HepG2 (cell line): ENCODE data around the gene HSD3B7. TPM values are rescaled to one million over a fixed set of nuclear protein-coding genes. Genes with fewer than 3 reads are reported as not detected.

Experiments used
- HOXD1 ChIP-seq: sonication (generic); formaldehyde crosslinking; IDR thresholded peaks from 2 replicates; pipeline ENCODE4 v1.5.0; 2020; ENCODE audit warnings: missing genetic modification reagents
- IKZF4 ChIP-seq: sonication (generic); formaldehyde crosslinking; IDR thresholded peaks from 2 replicates; pipeline ENCODE4 v1.5.1; 2020; ENCODE audit warnings: borderline replicate concordance, mild to moderate bottlenecking, low read depth, missing genetic modification reagents; ENCODE audit errors: not compliant biosample characterization
- MIER2 ChIP-seq: IDR thresholded peaks from 2 replicates; pipeline ENCODE4 v1.6.1; 2016; ENCODE audit warnings: missing biosample characterization, missing genetic modification reagents
- TRIM24 ChIP-seq: sonication (generic); formaldehyde crosslinking; IDR thresholded peaks from 2 replicates; pipeline ENCODE4 v1.8.0; 2022; ENCODE audit warnings: mild to moderate bottlenecking, missing genetic modification reagents
- polyA plus RNA-seq, 8 experiments: library from polyadenylated mRNA; depleted of rRNA in 3 of 8; stranded (reverse) in 7 of 8; unstranded in 1 of 8; fragments of >200 nt; fragmentation: Illumina TruSeq in 4 of 8; extraction: Trizol in 4 of 8; gene quantifications; 2 replicates each; pipeline versions ENCODE4 v1.2.1 to v1.2.3, GENCODE V29; 2011 to 2016; ENCODE audit warnings: low read depth in 4 of 8, missing spikeins in 1 of 8, mixed read lengths in 1 of 8; ENCODE audit not compliant: insufficient read depth in 1 of 8
- total RNA-seq, 5 experiments: library from RNA; depleted of rRNA; stranded (reverse); fragments of >200 nt; fragmentation: Illumina TruSeq; extraction: Trizol; gene quantifications; 2 replicates each; pipeline ENCODE4 v1.2.3, GENCODE V29; 2016; ENCODE audit warnings: low read depth in 1 of 5
- TF ChIP-seq, protein P1 (sequence below): sonication (generic); formaldehyde crosslinking; IDR thresholded peaks from 2 replicates; pipeline ENCODE4 v1.5.1; 2020; ENCODE audit warnings: mild to moderate bottlenecking, missing genetic modification reagents, moderate library complexity
- TF ChIP-seq, protein P2 (sequence below): sonication (generic); formaldehyde crosslinking; IDR thresholded peaks from 2 replicates; pipeline ENCODE4 v1.4.0; 2020; ENCODE audit warnings: missing genetic modification reagents
- TF ChIP-seq, protein P3 (sequence below): sonication (generic); formaldehyde crosslinking; IDR thresholded peaks from 2 replicates; pipeline ENCODE4 v1.4.0; 2020; ENCODE audit warnings: missing genetic modification reagents, borderline replicate concordance

The HSD3B7 gene
- total and polyA plus RNA-seq, 2 of the 13 experiments (the other 11 are each of a cell fraction or from before 2014, with no cell fraction given) = 32.9 to 69.7 TPM

DNA sequence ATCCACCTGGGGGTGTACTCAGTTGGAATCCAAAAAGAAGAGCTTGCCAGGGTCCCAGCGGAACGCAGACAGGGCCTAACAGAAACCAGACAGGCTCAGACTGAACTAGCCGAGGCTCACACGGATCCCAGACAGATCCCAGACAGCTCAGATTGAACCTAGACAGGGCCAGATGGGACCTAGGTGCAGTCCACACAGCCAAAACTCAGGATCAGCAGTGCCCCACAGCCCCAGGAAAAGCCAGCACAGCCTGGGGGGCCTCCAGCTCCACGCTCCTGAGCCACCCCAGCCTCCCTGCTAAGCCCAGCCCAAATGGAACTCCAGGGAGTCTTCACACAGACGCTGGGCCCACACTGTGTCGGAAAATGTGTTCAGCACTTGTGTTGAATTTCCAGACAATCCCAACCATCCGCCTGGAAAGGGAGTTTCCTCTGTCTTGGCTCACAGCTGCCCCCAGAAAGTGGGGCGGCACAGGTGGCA is 17.9 kb downstream of the HSD3B7 start (continued):
- TF ChIP-seq, protein P1, sequence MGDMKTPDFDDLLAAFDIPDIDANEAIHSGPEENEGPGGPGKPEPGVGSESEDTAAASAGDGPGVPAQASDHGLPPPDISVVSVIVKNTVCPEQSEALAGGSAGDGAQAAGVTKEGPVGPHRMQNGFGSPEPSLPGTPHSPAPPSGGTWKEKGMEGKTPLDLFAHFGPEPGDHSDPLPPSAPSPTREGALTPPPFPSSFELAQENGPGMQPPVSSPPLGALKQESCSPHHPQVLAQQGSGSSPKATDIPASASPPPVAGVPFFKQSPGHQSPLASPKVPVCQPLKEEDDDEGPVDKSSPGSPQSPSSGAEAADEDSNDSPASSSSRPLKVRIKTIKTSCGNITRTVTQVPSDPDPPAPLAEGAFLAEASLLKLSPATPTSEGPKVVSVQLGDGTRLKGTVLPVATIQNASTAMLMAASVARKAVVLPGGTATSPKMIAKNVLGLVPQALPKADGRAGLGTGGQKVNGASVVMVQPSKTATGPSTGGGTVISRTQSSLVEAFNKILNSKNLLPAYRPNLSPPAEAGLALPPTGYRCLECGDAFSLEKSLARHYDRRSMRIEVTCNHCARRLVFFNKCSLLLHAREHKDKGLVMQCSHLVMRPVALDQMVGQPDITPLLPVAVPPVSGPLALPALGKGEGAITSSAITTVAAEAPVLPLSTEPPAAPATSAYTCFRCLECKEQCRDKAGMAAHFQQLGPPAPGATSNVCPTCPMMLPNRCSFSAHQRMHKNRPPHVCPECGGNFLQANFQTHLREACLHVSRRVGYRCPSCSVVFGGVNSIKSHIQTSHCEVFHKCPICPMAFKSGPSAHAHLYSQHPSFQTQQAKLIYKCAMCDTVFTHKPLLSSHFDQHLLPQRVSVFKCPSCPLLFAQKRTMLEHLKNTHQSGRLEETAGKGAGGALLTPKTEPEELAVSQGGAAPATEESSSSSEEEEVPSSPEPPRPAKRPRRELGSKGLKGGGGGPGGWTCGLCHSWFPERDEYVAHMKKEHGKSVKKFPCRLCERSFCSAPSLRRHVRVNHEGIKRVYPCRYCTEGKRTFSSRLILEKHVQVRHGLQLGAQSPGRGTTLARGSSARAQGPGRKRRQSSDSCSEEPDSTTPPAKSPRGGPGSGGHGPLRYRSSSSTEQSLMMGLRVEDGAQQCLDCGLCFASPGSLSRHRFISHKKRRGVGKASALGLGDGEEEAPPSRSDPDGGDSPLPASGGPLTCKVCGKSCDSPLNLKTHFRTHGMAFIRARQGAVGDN (CRISPR knock-in tag) = 0 out of 2 replicates have a peak, but pooled peaks have one; percentile 7
- TF ChIP-seq HOXD1 (CRISPR knock-in tag) (no peak), TRIM24 (CRISPR knock-in tag) (no peak), IKZF4 (CRISPR knock-in tag) (no peak), MIER2 (CRISPR knock-in tag) (no peak)
- TF ChIP-seq, protein P2, sequence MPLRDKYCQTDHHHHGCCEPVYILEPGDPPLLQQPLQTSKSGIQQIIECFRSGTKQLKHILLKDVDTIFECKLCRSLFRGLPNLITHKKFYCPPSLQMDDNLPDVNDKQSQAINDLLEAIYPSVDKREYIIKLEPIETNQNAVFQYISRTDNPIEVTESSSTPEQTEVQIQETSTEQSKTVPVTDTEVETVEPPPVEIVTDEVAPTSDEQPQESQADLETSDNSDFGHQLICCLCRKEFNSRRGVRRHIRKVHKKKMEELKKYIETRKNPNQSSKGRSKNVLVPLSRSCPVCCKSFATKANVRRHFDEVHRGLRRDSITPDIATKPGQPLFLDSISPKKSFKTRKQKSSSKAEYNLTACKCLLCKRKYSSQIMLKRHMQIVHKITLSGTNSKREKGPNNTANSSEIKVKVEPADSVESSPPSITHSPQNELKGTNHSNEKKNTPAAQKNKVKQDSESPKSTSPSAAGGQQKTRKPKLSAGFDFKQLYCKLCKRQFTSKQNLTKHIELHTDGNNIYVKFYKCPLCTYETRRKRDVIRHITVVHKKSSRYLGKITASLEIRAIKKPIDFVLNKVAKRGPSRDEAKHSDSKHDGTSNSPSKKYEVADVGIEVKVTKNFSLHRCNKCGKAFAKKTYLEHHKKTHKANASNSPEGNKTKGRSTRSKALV = no peak
- TF ChIP-seq, protein P3, sequence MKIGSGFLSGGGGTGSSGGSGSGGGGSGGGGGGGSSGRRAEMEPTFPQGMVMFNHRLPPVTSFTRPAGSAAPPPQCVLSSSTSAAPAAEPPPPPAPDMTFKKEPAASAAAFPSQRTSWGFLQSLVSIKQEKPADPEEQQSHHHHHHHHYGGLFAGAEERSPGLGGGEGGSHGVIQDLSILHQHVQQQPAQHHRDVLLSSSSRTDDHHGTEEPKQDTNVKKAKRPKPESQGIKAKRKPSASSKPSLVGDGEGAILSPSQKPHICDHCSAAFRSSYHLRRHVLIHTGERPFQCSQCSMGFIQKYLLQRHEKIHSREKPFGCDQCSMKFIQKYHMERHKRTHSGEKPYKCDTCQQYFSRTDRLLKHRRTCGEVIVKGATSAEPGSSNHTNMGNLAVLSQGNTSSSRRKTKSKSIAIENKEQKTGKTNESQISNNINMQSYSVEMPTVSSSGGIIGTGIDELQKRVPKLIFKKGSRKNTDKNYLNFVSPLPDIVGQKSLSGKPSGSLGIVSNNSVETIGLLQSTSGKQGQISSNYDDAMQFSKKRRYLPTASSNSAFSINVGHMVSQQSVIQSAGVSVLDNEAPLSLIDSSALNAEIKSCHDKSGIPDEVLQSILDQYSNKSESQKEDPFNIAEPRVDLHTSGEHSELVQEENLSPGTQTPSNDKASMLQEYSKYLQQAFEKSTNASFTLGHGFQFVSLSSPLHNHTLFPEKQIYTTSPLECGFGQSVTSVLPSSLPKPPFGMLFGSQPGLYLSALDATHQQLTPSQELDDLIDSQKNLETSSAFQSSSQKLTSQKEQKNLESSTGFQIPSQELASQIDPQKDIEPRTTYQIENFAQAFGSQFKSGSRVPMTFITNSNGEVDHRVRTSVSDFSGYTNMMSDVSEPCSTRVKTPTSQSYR (CRISPR knock-in tag) = no peak
